Measurements from ENCODE around the gene RAB3B.

RAB3B gene

DNA sequence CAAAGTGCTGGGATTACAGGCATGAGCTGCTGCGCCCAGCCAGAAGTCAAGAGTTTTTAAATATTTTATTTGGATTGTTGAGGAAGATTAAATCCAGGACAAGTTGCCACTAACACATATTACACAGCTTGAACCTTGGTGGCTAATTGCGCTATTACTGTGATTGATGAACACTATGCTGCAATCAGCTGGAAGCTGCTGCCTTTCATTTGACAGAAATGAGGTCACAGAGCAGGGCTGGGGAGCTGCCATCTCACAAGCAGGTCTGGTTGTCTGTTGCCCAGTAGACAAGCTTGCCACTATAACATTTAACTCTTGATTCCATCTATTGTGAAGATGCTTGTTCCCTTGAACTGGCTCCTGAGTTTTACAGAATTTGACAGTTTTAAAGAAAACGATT is 74.5 kb downstream of the RAB3B start:
- Histone ChIP-seq H4K20me1 (ENCODE audit: insufficient read depth) (no peaks in the 10 kb centered on the region), H3K36me3 (ENCODE audit: insufficient read depth) (no peaks in the 10 kb centered on the region)

DNA sequence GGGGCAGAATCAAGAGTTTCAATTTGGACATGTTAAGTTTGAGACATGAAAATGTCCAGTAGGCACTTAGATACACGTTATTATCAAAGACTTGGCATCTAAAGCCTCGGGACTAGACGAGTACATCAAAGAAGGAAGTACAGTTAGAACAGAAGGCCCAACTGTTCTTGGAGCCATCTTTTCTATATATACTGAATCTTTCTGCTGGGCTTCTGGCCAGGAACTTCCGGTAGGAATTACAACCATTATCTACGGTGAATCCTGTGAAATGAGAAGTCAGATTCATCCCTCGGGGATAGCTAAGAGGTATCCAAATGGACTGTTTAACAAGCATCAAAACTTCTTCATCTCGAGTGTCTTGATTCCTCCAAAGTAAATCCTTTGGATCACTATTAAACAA is 77.6 kb downstream of the RAB3B start:
- H3K9ac ChIP-seq = no peak overlapping the region
- H3K4me3 ChIP-seq (IDR thresholded peaks at IDR 0.05; ENCODE audit: insufficient read depth, low read depth, low read length) = no peak overlapping the region
- no peaks in the 10 kb centered on the region for H3K4me1 ChIP-seq (ENCODE audit: low read depth, poor library complexity, severe bottlenecking)
- TF ChIP-seq, protein P1, sequence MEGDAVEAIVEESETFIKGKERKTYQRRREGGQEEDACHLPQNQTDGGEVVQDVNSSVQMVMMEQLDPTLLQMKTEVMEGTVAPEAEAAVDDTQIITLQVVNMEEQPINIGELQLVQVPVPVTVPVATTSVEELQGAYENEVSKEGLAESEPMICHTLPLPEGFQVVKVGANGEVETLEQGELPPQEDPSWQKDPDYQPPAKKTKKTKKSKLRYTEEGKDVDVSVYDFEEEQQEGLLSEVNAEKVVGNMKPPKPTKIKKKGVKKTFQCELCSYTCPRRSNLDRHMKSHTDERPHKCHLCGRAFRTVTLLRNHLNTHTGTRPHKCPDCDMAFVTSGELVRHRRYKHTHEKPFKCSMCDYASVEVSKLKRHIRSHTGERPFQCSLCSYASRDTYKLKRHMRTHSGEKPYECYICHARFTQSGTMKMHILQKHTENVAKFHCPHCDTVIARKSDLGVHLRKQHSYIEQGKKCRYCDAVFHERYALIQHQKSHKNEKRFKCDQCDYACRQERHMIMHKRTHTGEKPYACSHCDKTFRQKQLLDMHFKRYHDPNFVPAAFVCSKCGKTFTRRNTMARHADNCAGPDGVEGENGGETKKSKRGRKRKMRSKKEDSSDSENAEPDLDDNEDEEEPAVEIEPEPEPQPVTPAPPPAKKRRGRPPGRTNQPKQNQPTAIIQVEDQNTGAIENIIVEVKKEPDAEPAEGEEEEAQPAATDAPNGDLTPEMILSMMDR (conservative IDR thresholded peaks at IDR 0.05; ENCODE audit: low read depth, low read length) = no peak
- H3K27ac ChIP-seq = no peak overlapping the region
- no peaks in the 10 kb centered on the region for H3K27me3 ChIP-seq (ENCODE audit: insufficient read depth, low read depth)
- no peak overlapping the region for H2AFZ ChIP-seq (ENCODE audit: low read depth)
- no peaks in the 10 kb centered on the region for H3K79me2 ChIP-seq (ENCODE audit: insufficient read depth, low read depth)
- no peak overlapping the region for H3K4me2 ChIP-seq
- H4K20me1 ChIP-seq (ENCODE audit: insufficient read depth) = no peaks in the 10 kb centered on the region
- no peaks in the 10 kb centered on the region for H3K36me3 ChIP-seq (ENCODE audit: insufficient read depth)

More for the DNA sequence above, 74.5 kb downstream of the RAB3B start:
- TF ChIP-seq, protein P1 (conservative IDR thresholded peaks at IDR 0.05; ENCODE audit: low read depth, low read length) = no peak
- no peak overlapping the region for H3K9ac ChIP-seq
- H3K27me3 ChIP-seq (ENCODE audit: insufficient read depth, low read depth) = no peaks in the 10 kb centered on the region
- H3K4me3 ChIP-seq (IDR thresholded peaks at IDR 0.05; ENCODE audit: insufficient read depth, low read depth, low read length) = no peak overlapping the region
- no peak overlapping the region for H2AFZ ChIP-seq (ENCODE audit: low read depth)
- H3K4me1 ChIP-seq (ENCODE audit: low read depth, poor library complexity, severe bottlenecking) = no peaks in the 10 kb centered on the region
- H3K79me2 ChIP-seq (ENCODE audit: insufficient read depth, low read depth) = no peaks in the 10 kb centered on the region
- H3K4me2 ChIP-seq = no peak overlapping the region
- H3K27ac ChIP-seq = no peak overlapping the region

DNA sequence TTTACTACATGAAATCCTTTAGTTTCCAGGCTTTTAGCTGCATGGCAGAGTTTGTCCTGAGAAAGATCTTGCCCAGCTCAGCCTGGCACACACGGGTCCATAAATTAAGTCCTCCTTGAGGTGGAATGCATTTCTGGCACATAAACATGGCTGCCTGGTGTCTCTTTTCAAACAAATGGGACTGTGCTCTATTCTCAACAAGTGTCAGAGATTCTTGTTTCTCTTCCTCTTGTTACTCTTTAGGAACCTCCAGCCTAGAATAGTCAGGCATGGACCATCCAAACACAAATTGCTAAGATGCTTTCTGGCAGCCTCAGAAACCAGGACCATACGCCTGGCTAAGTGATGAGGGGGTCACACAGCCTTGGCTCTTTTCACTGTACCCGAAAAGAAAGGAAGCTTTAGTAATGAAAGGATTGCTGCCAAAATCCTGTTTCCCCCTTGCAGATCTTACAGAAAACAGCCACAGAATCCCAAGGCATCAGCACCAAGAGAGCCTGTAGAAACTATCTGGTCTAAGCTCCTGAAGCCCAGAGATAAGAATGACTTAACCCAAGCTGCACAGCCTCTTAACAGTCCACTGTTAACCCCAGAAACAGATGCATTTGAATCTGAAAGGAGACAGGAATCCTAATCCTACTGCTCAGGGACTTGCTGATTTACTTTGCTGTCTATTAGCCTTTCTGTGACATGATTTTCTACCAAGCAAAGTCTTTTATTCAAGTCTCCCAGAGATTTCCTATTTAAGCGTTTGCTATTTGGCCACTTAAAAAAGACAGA is 80.1 kb downstream of the RAB3B start:
- Histone ChIP-seq H4K20me1 (ENCODE audit: insufficient read depth) (no peaks in the 10 kb centered on the region), H3K27me3 (ENCODE audit: insufficient read depth, low read depth) (no peaks in the 10 kb centered on the region), H3K4me3 (IDR thresholded peaks at IDR 0.05; ENCODE audit: insufficient read depth, low read depth, low read length) (no peak overlapping the region), H3K9ac (no peak overlapping the region), H3K4me2 (no peak overlapping the region), H3K4me1 (ENCODE audit: low read depth, poor library complexity, severe bottlenecking) (peaks cover 5% of the 10 kb centered on the region), H3K36me3 (ENCODE audit: insufficient read depth) (no peaks in the 10 kb centered on the region), H3K79me2 (ENCODE audit: insufficient read depth, low read depth) (no peaks in the 10 kb centered on the region), H2AFZ (ENCODE audit: low read depth) (no peak overlapping the region), H3K27ac (no peak overlapping the region)
- TF ChIP-seq, protein P1 (conservative IDR thresholded peaks at IDR 0.05; ENCODE audit: low read depth, low read length) = no peak

GRCh38 chr1:51908499-51908898 is 82.0 kb downstream of the RAB3B start:
- H3K4me3 ChIP-seq (IDR thresholded peaks at IDR 0.05; ENCODE audit: insufficient read depth, low read depth, low read length) = no peak overlapping the region
- no peak overlapping the region for H3K4me2 ChIP-seq
- peaks cover 5% of the 10 kb centered on the region for H3K4me1 ChIP-seq (ENCODE audit: low read depth, poor library complexity, severe bottlenecking)
- H2AFZ ChIP-seq (ENCODE audit: low read depth) = no peak overlapping the region
- no peak overlapping the region for H3K9ac ChIP-seq
- no peaks in the 10 kb centered on the region for H3K27me3 ChIP-seq (ENCODE audit: insufficient read depth, low read depth)
- TF ChIP-seq, protein P1 (conservative IDR thresholded peaks at IDR 0.05; ENCODE audit: low read depth, low read length) = no peak
- H3K79me2 ChIP-seq (ENCODE audit: insufficient read depth, low read depth) = no peaks in the 10 kb centered on the region
- no peaks in the 10 kb centered on the region for H4K20me1 ChIP-seq (ENCODE audit: insufficient read depth)
- H3K27ac ChIP-seq = no peak overlapping the region
- H3K36me3 ChIP-seq (ENCODE audit: insufficient read depth) = no peaks in the 10 kb centered on the region

Data from KMS-11 (cell line).